Natural killer cell treated with Interleukin-12 subunit alpha and Interleukin-12 subunit beta and Interleukin-15 and Interleukin-18, amount 100 ng/mL, for 72 hours (primary cell): ENCODE results near the gene PAM16. TPM values are rescaled to one million over a fixed set of nuclear protein-coding genes. Genes with fewer than 3 reads are reported as not detected.

Experiments
- ATAC-seq, 2 donors: fragments of 150-1000 bp; cut with Tn5 transposase in 1 of 2; sonication (Bioruptor Pico), chemical (Tn5 transposase) in 1 of 2; 2 replicates each; pipeline ENCODE4 v1.10.0; 2021
- DNase-seq: peaks from one replicate; pipeline ENCODE4 v3.0.0; 2022; ENCODE audit warnings: low spot score
- H3K27ac Mint-ChIP-seq, 2 donors: 1 replicate in 1 of 2; 2 replicates in 1 of 2; pipeline ENCODE4 v1.8.0; 2022; ENCODE audit warnings: mixed read lengths in 2 of 2, mild to moderate bottlenecking in 1 of 2, moderate library complexity in 1 of 2
- H3K27me3 Mint-ChIP-seq, 2 donors: 1 replicate in 1 of 2; 2 replicates in 1 of 2; pipeline ENCODE4 v1.8.0; 2022; ENCODE audit warnings: mixed read lengths in 2 of 2
- H3K36me3 Mint-ChIP-seq: one replicate; pipeline ENCODE4 v1.8.0; 2022; ENCODE audit warnings: mixed read lengths
- H3K4me1 Mint-ChIP-seq, 2 donors: 1 replicate in 1 of 2; 2 replicates in 1 of 2; pipeline ENCODE4 v1.8.0; 2022; ENCODE audit warnings: low read depth in 2 of 2, mixed read lengths in 2 of 2, mild to moderate bottlenecking in 1 of 2
- H3K4me3 Mint-ChIP-seq: one replicate; pipeline ENCODE4 v1.8.0; 2022; ENCODE audit warnings: mixed read lengths
- H3K9me3 Mint-ChIP-seq: 2 replicates; pipeline ENCODE4 v1.8.0; 2022; ENCODE audit warnings: mixed read lengths
- total RNA-seq, 2 donors: library from RNA; stranded (reverse); gene quantifications; one replicate each; pipeline ENCODE4 v1.2.3, GENCODE V29; 2022

Gene PAM16
- total RNA-seq, 2 donors from 2014 or later: 59.0 to 114 TPM

DNA sequence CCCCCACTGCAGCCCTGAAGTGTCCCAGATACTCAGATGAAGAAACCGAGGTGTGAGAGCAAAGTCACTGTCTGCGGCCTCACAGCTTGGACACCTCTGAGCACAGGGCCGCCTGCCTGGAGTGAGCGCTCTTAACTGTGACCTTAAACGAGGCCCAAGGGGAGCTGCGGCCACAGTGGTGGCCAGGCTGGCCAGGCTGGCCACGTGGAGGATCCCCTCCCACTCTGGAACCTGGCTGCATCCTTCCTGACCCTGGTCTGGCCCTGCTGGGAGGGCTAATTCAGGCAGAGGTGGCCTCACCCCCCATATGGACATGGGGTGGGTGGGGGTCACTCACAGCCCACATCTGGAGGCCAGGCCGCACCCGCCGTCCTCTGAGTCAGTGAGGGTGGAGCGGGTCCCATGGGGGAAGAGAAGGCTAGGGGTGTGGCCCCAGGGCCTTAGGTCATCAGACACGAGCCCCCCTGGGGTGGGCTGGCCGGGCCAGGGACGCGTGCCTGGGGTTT lies 27.1 kb upstream of the PAM16 start:
- H3K4me3 Mint-ChIP-seq: no peak overlapping the region
- H3K9me3 Mint-ChIP-seq: no peaks in the 10 kb centered on the region
- DNase-seq (no peak), ATAC-seq (no peak)
- H3K27me3 Mint-ChIP-seq: no peaks in the 10 kb centered on the region
- H3K36me3 Mint-ChIP-seq: no peaks in the 10 kb centered on the region
- no peak overlapping the region for H3K27ac Mint-ChIP-seq
- peaks cover 0 to 4% of the 10 kb centered on the region in 2 donors for H3K4me1 Mint-ChIP-seq

DNA sequence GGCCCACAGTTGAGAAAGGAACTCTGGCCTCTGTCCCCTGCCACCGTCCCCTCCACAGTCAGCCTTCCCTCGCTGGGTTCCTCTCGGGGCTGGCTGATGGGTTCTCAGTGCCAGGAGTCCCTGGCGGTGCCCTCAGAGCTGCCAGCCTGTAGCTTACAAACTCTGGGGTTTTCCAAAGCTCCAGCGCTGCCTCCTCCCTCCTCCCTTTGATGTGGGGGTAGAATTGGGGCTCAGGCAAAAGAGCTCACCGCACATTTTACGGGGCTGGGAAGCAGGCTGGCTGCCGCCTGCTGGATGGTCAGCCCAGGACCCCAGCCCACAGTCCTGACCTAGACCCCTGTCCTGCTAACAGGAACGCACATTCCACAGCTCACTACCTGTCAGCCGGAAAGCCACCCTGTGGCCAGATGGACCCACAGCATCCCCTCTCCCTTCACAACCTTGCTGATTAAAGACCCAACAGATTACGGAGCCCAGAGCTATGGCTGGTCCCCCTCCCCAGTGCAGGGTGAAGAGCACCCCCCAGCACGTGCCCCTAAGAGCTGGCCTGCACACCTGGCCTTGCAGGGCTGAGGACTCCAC lies 26.5 kb upstream of the PAM16 start:
- H3K9me3 Mint-ChIP-seq: no peaks in the 10 kb centered on the region
- no peaks in the 10 kb centered on the region for H3K27me3 Mint-ChIP-seq
- DNase-seq (no peak), ATAC-seq (no peak)
- no peaks in the 10 kb centered on the region for H3K36me3 Mint-ChIP-seq
- no peak overlapping the region for H3K27ac Mint-ChIP-seq
- peaks cover 0 to 3% of the 10 kb centered on the region in 2 donors for H3K4me1 Mint-ChIP-seq
- H3K4me3 Mint-ChIP-seq: no peak overlapping the region

DNA sequence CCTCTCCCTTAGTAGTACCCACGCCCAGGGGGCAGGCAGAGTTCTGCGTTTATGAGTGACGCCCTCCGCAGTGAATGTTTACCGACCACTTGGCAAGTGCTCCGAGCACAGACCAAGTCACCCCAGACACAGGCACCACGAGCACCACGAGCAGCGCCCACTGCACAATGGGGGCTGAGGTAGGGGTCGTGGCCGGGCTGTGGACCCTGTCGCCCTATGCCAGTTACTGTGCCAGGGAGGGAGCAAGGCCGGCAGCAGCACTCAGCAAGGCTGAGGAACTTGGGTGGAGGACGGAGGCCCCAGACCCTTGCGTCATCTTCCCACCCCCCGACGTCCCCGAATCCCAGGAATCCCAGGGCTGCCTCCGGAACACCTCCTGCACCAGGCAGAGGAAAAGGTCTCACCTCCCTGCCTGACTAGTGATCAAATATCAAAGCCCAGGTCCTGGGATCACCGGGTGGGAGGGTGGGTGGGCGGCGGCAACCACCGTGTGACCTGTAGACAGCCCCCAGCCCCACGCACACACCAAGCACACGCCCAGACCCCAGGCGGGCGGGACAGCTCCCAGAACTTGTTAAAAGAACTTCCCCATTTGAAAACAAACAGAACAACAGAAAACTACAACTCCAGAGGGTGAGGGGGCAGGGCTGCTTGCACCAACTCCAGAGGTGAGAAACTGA lies 25.9 kb upstream of the PAM16 start:
- no peak for ATAC-seq
- H3K27ac Mint-ChIP-seq: no peak overlapping the region

GRCh38 chr16:4376126-4376892 lies 25.2 kb upstream of the PAM16 start:
- no peaks in the 10 kb centered on the region for H3K9me3 Mint-ChIP-seq
- H3K27me3 Mint-ChIP-seq: no peaks in the 10 kb centered on the region
- H3K4me3 Mint-ChIP-seq: no peak overlapping the region
- peaks cover 0 to 3% of the 10 kb centered on the region in 2 donors for H3K4me1 Mint-ChIP-seq
- no peak overlapping the region for H3K27ac Mint-ChIP-seq
- ATAC-seq (no peak), DNase-seq (no peak)
- no peaks in the 10 kb centered on the region for H3K36me3 Mint-ChIP-seq

More for the DNA sequence above, 25.9 kb upstream of the PAM16 start:
- H3K4me3 Mint-ChIP-seq: no peak overlapping the region
- H3K9me3 Mint-ChIP-seq: no peaks in the 10 kb centered on the region
- no peaks in the 10 kb centered on the region for H3K27me3 Mint-ChIP-seq
- DNase-seq: no peak
- H3K36me3 Mint-ChIP-seq: no peaks in the 10 kb centered on the region
- H3K4me1 Mint-ChIP-seq: peaks cover 0 to 3% of the 10 kb centered on the region in 2 donors

DNA sequence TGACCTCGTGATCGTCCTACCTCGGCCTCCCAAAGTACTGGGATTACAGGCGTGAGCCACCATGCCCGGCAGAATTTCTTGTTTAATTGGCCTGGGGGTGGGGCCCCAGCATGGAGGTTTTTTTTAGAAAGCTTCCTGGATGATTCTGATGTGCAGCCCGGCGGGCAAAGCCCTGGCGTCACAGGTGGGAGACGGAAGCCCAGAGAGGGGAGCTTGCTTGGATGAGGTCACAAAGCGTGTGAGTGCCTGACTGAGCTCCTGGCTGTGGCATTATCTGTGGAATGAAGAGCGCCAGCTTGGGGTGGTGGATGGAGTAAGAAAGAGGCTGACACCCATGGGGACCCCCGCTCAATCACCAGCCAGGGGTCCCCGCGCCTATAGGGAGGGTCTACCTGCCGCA lies 24.6 kb upstream of the PAM16 start:
- H3K4me3 Mint-ChIP-seq: no peak overlapping the region
- no peaks in the 10 kb centered on the region for H3K9me3 Mint-ChIP-seq
- no peak overlapping the region for H3K27ac Mint-ChIP-seq
- H3K27me3 Mint-ChIP-seq: no peaks in the 10 kb centered on the region
- H3K4me1 Mint-ChIP-seq: peaks cover 0 to 3% of the 10 kb centered on the region in 2 donors
- DNase-seq (no peak), ATAC-seq (no peak)
- H3K36me3 Mint-ChIP-seq: no peaks in the 10 kb centered on the region

- Mint-ChIP-seq H3K27ac (no peak overlapping the region), H3K27me3 (no peaks in the 10 kb centered on the region), H3K36me3 (no peaks in the 10 kb centered on the region), H3K4me1 (peaks cover 0 to 3% of the 10 kb centered on the region in 2 donors), H3K9me3 (no peaks in the 10 kb centered on the region), H3K4me3 (no peak overlapping the region)
- DNase-seq (no peak), ATAC-seq (no peak)
These were observed 23.0 kb upstream of the PAM16 start for GRCh38 chr16:4373909-4374742.

DNA sequence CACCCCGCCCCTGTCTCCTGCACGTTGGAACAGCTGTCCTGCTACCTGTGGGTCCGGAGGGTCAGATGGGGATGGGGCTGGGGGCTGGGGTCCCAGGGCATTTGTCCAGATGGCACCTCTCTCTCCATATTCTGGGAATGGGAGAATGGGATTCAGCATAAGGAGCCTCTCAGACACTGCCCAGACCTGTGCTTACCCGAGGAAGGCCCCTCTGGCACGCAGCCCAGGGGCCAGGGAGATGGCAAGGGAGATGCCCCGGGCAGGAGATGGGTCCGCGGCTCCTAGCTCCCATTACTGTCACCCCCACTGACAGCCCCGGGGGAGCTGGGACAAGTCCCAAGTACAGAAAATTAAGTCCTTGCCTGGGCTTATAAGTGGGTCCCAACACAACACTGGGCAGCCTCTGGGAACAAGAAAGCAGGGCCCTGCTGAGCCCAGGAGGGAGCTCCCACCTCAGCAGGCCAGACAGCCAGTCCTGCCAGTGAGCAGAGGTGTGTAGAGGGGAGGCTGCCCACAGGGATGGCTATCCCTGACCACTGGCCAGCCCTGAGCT lies 22.3 kb upstream of the PAM16 start:
- Mint-ChIP-seq H3K36me3 (no peaks in the 10 kb centered on the region), H3K27me3 (no peaks in the 10 kb centered on the region), H3K4me3 (no peak overlapping the region), H3K9me3 (no peaks in the 10 kb centered on the region), H3K27ac (no peak overlapping the region), H3K4me1 (peaks cover 0 to 3% of the 10 kb centered on the region in 2 donors)
- DNase-seq (no peak), ATAC-seq (no peak)

DNA sequence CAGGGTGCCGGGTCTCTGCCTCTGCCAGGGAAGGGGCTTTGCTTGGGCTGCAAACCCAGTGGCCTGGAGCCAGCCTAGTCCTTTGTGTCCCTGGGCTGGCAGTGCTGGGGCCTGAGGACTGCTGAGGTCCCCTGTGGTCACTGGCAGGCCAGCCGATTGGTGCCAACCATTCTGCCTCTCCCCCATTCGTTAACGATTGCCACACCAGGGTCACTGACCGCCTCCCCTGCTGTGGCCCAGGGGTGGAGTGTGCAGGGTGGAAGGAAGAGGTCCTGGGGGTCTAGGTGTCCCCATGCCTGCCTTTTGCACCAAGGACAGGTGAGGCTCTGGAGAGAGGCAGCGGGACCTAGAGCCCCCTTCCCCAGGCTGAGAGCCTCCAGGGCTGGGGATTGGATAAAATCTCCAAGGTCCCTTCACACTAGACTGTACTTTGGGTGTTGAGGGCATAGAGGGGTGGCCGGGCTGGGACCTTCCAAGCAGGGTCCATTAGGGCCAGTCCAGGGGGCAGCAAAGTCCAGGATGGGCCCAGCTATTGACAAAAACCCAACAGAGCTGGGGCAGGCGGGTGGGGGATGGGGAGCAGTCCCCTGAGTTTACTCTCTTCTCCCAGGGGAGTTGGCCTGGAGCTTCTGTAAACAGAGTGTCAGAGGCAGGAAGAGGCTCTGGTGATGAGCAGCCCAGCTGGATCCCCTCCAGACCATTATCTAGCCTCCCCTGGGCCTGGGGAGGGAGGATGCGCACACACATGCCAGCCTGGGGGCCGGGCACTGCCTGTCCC lies 21.6 kb upstream of the PAM16 start:
- Mint-ChIP-seq H3K36me3 (no peaks in the 10 kb centered on the region), H3K4me1 (peaks cover 0 to under 1% of the 10 kb centered on the region in 2 donors), H3K4me3 (no peak overlapping the region), H3K9me3 (no peaks in the 10 kb centered on the region), H3K27ac (no peak overlapping the region), H3K27me3 (no peaks in the 10 kb centered on the region)
- ATAC-seq: no peak
- DNase-seq: no peak

GRCh38 chr16:4372001-4372577 lies 21.0 kb upstream of the PAM16 start:
- Mint-ChIP-seq H3K4me1 (peaks cover 0 to 6% of the 10 kb centered on the region in 2 donors), H3K9me3 (no peaks in the 10 kb centered on the region), H3K4me3 (peak overlapping the region; percentile 58), H3K27me3 (no peaks in the 10 kb centered on the region), H3K27ac (no peak overlapping the region), H3K36me3 (no peaks in the 10 kb centered on the region)
- no peak for DNase-seq
- ATAC-seq: peak; percentile 62 to 64

DNA sequence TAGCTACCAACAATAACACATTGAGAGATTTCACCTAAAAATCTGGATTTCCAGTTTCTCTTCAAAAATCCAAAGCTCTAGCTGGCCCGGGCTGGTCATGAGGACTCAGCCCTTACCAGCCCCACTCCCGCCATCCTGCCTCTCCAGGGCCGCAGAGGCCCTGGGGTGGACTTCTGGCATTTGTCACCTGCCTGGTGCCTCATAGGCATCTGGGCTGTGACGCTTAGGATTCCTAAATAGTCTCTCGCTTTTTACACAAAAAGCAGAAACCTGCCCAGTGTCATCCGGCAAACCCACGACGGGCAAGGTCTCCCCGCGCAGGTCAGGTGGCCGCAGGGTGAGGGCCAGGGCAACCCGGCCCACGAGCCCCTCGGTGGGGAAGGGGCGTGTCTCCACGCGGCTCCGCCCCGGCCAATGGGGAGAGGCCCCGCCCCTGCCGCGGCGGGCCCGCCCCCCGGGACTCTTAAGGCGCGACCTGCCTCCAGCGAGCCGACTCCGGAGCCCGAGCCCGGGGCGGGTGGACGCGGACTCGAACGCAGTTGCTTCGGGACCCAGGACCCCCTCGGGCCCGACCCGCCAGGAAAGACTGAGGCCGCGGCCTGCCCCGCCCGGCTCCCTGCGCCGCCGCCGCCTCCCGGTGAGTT lies 20.4 kb upstream of the PAM16 start, which contains the start of gene VASN:
TSS of gene VASN (plus strand) at position 492 of the 644 bp plus-strand sequence. CDS start 9,030 bp downstream, outside the sequence.
- DNase-seq (peak; percentile 78), ATAC-seq (peak; percentile 88 to 91)

GRCh38 chr16:4370570-4371356 lies 19.6 kb upstream of the PAM16 start:
- Mint-ChIP-seq H3K27ac (no peak overlapping the region), H3K4me3 (no peak overlapping the region), H3K9me3 (no peaks in the 10 kb centered on the region), H3K27me3 (no peaks in the 10 kb centered on the region), H3K36me3 (no peaks in the 10 kb centered on the region), H3K4me1 (peaks cover 0 to 6% of the 10 kb centered on the region in 2 donors)
- ATAC-seq (no peak), DNase-seq (no peak)

More for the DNA sequence above, 20.4 kb upstream of the PAM16 start, which contains the start of gene VASN:
- H3K4me3 Mint-ChIP-seq: peak within 1 kb of the TSS; percentile 58
- peaks cover 0 to 6% of the 10 kb centered on the region in 2 donors for H3K4me1 Mint-ChIP-seq
- H3K36me3 Mint-ChIP-seq: no peaks in the 10 kb centered on the region
- no peaks in the 10 kb centered on the region for H3K27me3 Mint-ChIP-seq
- H3K27ac Mint-ChIP-seq: no peak within 1 kb of the TSS
- no peaks in the 10 kb centered on the region for H3K9me3 Mint-ChIP-seq
